Measurements from ENCODE around the gene ZKSCAN8. TPM values are rescaled to one million over a fixed set of nuclear protein-coding genes. Genes with fewer than 3 reads are reported as not detected.

Gene ZKSCAN8
- total RNA-seq, 1 experiment from 2014 or later: 3.2 TPM

GRCh38 chr6:28134716-28135115 is 7.0 kb upstream of the ZKSCAN8 start:
- Histone ChIP-seq H3K36me3 (peaks cover 4% of the 10 kb centered on the region; the same call in 1 of the 2 replicates), H3K27me3 (no peaks in the 10 kb centered on the region)
- DNase-seq: no peak

GRCh38 chr6:28135393-28135792 is 6.3 kb upstream of the ZKSCAN8 start:
- DNase-seq: no peak
- Histone ChIP-seq H3K9me3 (no peaks in the 10 kb centered on the region), H3K4me3 (peak overlapping the region; percentile 72), H3K27me3 (no peaks in the 10 kb centered on the region), H3K36me3 (no peaks in the 10 kb centered on the region; the same call in 1 of the 2 replicates)

More at GRCh38 chr6:28134716-28135115, 7.0 kb upstream of the ZKSCAN8 start:
- Histone ChIP-seq H3K9me3 (no peaks in the 10 kb centered on the region), H3K4me3 (no peak overlapping the region)

- Histone ChIP-seq H3K9me3 (no peaks in the 10 kb centered on the region), H3K36me3 (no peaks in the 10 kb centered on the region; the same call in 1 of the 2 replicates), H3K4me3 (peak overlapping the region; percentile 72), H3K27me3 (no peaks in the 10 kb centered on the region)
- DNase-seq: peak; percentile 92
Observed at GRCh38 chr6:28136585-28137504, 4.8 kb upstream of the ZKSCAN8 start.

GRCh38 chr6:28137505-28137981 is 4.1 kb upstream of the ZKSCAN8 start:
- Histone ChIP-seq H3K4me3 (peak overlapping the region; percentile 72), H3K27me3 (no peaks in the 10 kb centered on the region), H3K9me3 (no peaks in the 10 kb centered on the region), H3K36me3 (no peaks in the 10 kb centered on the region; the same call in 1 of the 2 replicates)
- DNase-seq: no peak

GRCh38 chr6:28139860-28140543 is 1.7 kb upstream of the ZKSCAN8 start:
- no peaks in the 10 kb centered on the region for H3K9me3 ChIP-seq
- H3K4me3 ChIP-seq: peak overlapping the region; percentile 13; the same call in 1 of the 2 replicates
- no peaks in the 10 kb centered on the region for H3K27me3 ChIP-seq
- no peak for DNase-seq
- peaks cover 13% of the 10 kb centered on the region; the same call in 1 of the 2 replicates for H3K36me3 ChIP-seq

- H3K4me3 ChIP-seq: peak overlapping the region; percentile 13; the same call in 1 of the 2 replicates
- DNase-seq: no peak
- no peaks in the 10 kb centered on the region for H3K27me3 ChIP-seq
- H3K9me3 ChIP-seq: no peaks in the 10 kb centered on the region
- H3K36me3 ChIP-seq: peaks cover 19% of the 10 kb centered on the region
Observed at GRCh38 chr6:28140616-28141015, 1.1 kb upstream of the ZKSCAN8 start.

- no peaks in the 10 kb centered on the region for H3K27me3 ChIP-seq
- H3K4me3 ChIP-seq: peak overlapping the region; percentile 84
- H3K9me3 ChIP-seq: no peaks in the 10 kb centered on the region
- peaks cover 35% of the 10 kb centered on the region for H3K36me3 ChIP-seq
- no peak for DNase-seq
Observed at GRCh38 chr6:28142446-28142845, 763 bp downstream of the ZKSCAN8 start.

- Histone ChIP-seq H3K4me3 (no peak overlapping the region), H3K36me3 (peaks cover 56% of the 10 kb centered on the region), H3K9me3 (no peaks in the 10 kb centered on the region), H3K27me3 (no peaks in the 10 kb centered on the region)
- no peak for DNase-seq
Observed at GRCh38 chr6:28145231-28145630, 3.5 kb downstream of the ZKSCAN8 start.

GRCh38 chr6:28152531-28152930 is 10.8 kb downstream of the ZKSCAN8 start:
- peaks cover 84% of the 10 kb centered on the region for H3K36me3 ChIP-seq
- no peaks in the 10 kb centered on the region for H3K27me3 ChIP-seq
- DNase-seq: no peak
- H3K4me3 ChIP-seq: no peak overlapping the region
- H3K9me3 ChIP-seq: no peaks in the 10 kb centered on the region; the same call in 1 of the 2 replicates

- Histone ChIP-seq H3K4me3 (no peak overlapping the region), H3K27me3 (no peaks in the 10 kb centered on the region), H3K36me3 (peaks cover 78% of the 10 kb centered on the region), H3K9me3 (no peaks in the 10 kb centered on the region; the same call in 1 of the 2 replicates)
- DNase-seq: no peak
Observed at GRCh38 chr6:28153546-28153945, 11.9 kb downstream of the ZKSCAN8 start.

GRCh38 chr6:28154357-28154756 is 12.7 kb downstream of the ZKSCAN8 start:
- H3K27me3 ChIP-seq: no peaks in the 10 kb centered on the region
- H3K4me3 ChIP-seq: no peak overlapping the region
- H3K36me3 ChIP-seq: peaks cover 70% of the 10 kb centered on the region
- no peak for DNase-seq
- no peaks in the 10 kb centered on the region; the same call in 1 of the 2 replicates for H3K9me3 ChIP-seq

- no peaks in the 10 kb centered on the region for H3K27me3 ChIP-seq
- DNase-seq: no peak
- no peak overlapping the region for H3K4me3 ChIP-seq
- no peaks in the 10 kb centered on the region for H3K9me3 ChIP-seq
- H3K36me3 ChIP-seq: peaks cover 33% of the 10 kb centered on the region
Observed at GRCh38 chr6:28158318-28158717, 16.6 kb downstream of the ZKSCAN8 start.

- no peaks in the 10 kb centered on the region for H3K9me3 ChIP-seq
- H3K27me3 ChIP-seq: no peaks in the 10 kb centered on the region
- DNase-seq: no peak
Observed at GRCh38 chr6:28159029-28159607, 17.4 kb downstream of the ZKSCAN8 start.

GRCh38 chr6:28160233-28160632 is 18.6 kb downstream of the ZKSCAN8 start:
- Histone ChIP-seq H3K27me3 (no peaks in the 10 kb centered on the region), H3K9me3 (no peaks in the 10 kb centered on the region), H3K36me3 (peaks cover 17% of the 10 kb centered on the region), H3K4me3 (no peak overlapping the region)
- no peak for DNase-seq

More at GRCh38 chr6:28159029-28159607, 17.4 kb downstream of the ZKSCAN8 start:
- Histone ChIP-seq H3K36me3 (peaks cover 26% of the 10 kb centered on the region), H3K4me3 (no peak overlapping the region)

GRCh38 chr6:28161410-28162079 is 19.9 kb downstream of the ZKSCAN8 start:
- H3K4me3 ChIP-seq: peak overlapping the region; percentile 48
- peak; percentile 70 for DNase-seq
- H3K36me3 ChIP-seq: peaks cover 7% of the 10 kb centered on the region
- H3K9me3 ChIP-seq: no peaks in the 10 kb centered on the region
- no peaks in the 10 kb centered on the region for H3K27me3 ChIP-seq

GRCh38 chr6:28165563-28165962 is 23.9 kb downstream of the ZKSCAN8 start:
- H3K27me3 ChIP-seq: no peaks in the 10 kb centered on the region
- no peak overlapping the region for H3K4me3 ChIP-seq
- no peak for DNase-seq
- no peaks in the 10 kb centered on the region for H3K36me3 ChIP-seq
- no peaks in the 10 kb centered on the region for H3K9me3 ChIP-seq

Measured in MG63 (cell line).